A673 (cell line): Measurements from ENCODE around the gene LRRC10. TPM values are rescaled to one million over a fixed set of nuclear protein-coding genes. Genes with fewer than 3 reads are reported as not detected.

Source experiments
- BruUV-seq: library from RNA; stranded (reverse); fragments of 400-500 nt; replicated peaks from 2 replicates; lab custom pipeline; 2021; lab: Mats Ljungman, UMichigan
- CTCF ChIA-PET: fragments of 300-600 bp; sonication (Branson Sonifier 250); formaldehyde crosslinking; loops from one replicate; lab custom pipeline; 2022; ENCODE audit warnings: antibody characterized with exemption; lab: Charles Lee
- POLR2A ChIA-PET: fragments of 300-600 bp; sonication (Branson Sonifier 250); formaldehyde crosslinking; loops from one replicate; lab custom pipeline; 2022; ENCODE audit warnings: antibody characterized with exemption; ENCODE audit not compliant: low non-redundant PET; lab: Charles Lee
- DNase-seq: peaks from one replicate; pipeline ENCODE4 v3.0.0-alpha.2; 2015; ENCODE audit warnings: low spot score
- H3K27ac ChIP-seq: fragments of 200-600 bp; sonication (generic); 2 replicates; pipeline ENCODE4 v1.5.1; 2016; ENCODE audit warnings: mixed run types, low read depth, mild to moderate bottlenecking, mixed read lengths, antibody characterized with exemption, low read length; ENCODE audit not compliant: poor library complexity, severe bottlenecking
- H3K27me3 ChIP-seq: fragments of 200-600 bp; sonication (generic); replicated peaks from 2 replicates; pipeline ENCODE4 v1.6.1; 2017; ENCODE audit warnings: mixed run types, low read depth, mild to moderate bottlenecking, mixed read lengths, antibody characterized with exemption, low read length; ENCODE audit not compliant: insufficient read depth, poor library complexity
- H3K36me3 ChIP-seq: fragments of 200-600 bp; sonication (generic); 2 replicates; pipeline ENCODE4 v1.6.1; 2016; ENCODE audit warnings: mixed run types, mild to moderate bottlenecking, mixed read lengths, antibody characterized with exemption, low read length; ENCODE audit not compliant: insufficient read depth, poor library complexity, severe bottlenecking
- H3K4me1 ChIP-seq: fragments of 200-600 bp; sonication (generic); 2 replicates; pipeline ENCODE4 v1.6.1; 2017; ENCODE audit warnings: mixed run types, mild to moderate bottlenecking, mixed read lengths, antibody characterized with exemption, low read length; ENCODE audit not compliant: insufficient read depth, poor library complexity, severe bottlenecking
- H3K4me3 ChIP-seq: fragments of 200-600 bp; sonication (generic); 2 replicates; pipeline ENCODE4 v1.5.1; 2016; ENCODE audit warnings: low read depth, mixed run types, mild to moderate bottlenecking, mixed read lengths, low read length; ENCODE audit not compliant: poor library complexity, severe bottlenecking
- H3K9me3 ChIP-seq: fragments of 200-600 bp; sonication (generic); 2 replicates; pipeline ENCODE4 v1.6.1; 2016; ENCODE audit warnings: mixed run types, low read depth, mild to moderate bottlenecking, mixed read lengths, antibody characterized with exemption, low read length; ENCODE audit not compliant: poor library complexity, severe bottlenecking
- EZH2 ChIP-seq: fragments of 200-600 bp; sonication (generic); IDR thresholded peaks from 2 replicates; pipeline ENCODE4 v1.6.1; 2017; ENCODE audit warnings: borderline replicate concordance, low read depth, mild to moderate bottlenecking, mixed read lengths, antibody characterized with exemption, low read length; ENCODE audit not compliant: poor library complexity, severe bottlenecking
- intact Hi-C: fragments of 100-400 bp; cut with micrococcal nuclease; formaldehyde crosslinking; loops from one replicate; pipeline ENCODE4 v1.10.0; 2022; ENCODE audit not compliant: unreplicated experiment
- total RNA-seq: library from RNA; stranded (reverse); gene quantifications from 2 replicates; pipeline ENCODE4 v1.2.3, GENCODE V29; 2021
- TF ChIP-seq, protein P1 (sequence below): fragments of 300-800, 200-600 bp; sonication (generic); conservative IDR thresholded peaks from 2 replicates; pipeline ENCODE4 v1.5.1; 2017; ENCODE audit warnings: low read depth, mild to moderate bottlenecking, antibody characterized with exemption, low read length, moderate library complexity, mixed read lengths

The LRRC10 gene
- total RNA-seq, 1 experiment from 2014 or later, result not detected

DNA sequence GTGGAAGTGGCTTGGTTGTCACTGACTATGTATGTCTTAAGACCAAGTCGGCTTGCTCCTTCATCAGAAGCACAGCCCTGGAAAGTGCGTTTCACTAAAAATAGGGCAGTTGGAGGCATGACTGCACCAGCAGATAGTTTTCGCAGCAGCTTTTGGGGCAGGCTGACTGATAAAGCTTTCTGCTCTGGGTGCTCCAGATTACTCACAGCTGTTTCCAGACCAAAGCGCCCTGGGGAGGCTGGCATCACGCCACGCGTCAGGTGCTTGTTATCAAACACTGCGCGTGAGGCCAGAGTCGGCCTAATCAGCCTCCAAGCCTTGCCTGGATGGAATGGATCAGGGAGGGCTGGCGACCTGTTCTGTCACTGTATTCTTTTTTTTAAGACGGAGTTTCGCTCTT is 13.3 kb upstream of the LRRC10 start:
- ChIA-PET POLR2A (no interaction called here), CTCF (no interaction called here)
- TF ChIP-seq, protein P1, sequence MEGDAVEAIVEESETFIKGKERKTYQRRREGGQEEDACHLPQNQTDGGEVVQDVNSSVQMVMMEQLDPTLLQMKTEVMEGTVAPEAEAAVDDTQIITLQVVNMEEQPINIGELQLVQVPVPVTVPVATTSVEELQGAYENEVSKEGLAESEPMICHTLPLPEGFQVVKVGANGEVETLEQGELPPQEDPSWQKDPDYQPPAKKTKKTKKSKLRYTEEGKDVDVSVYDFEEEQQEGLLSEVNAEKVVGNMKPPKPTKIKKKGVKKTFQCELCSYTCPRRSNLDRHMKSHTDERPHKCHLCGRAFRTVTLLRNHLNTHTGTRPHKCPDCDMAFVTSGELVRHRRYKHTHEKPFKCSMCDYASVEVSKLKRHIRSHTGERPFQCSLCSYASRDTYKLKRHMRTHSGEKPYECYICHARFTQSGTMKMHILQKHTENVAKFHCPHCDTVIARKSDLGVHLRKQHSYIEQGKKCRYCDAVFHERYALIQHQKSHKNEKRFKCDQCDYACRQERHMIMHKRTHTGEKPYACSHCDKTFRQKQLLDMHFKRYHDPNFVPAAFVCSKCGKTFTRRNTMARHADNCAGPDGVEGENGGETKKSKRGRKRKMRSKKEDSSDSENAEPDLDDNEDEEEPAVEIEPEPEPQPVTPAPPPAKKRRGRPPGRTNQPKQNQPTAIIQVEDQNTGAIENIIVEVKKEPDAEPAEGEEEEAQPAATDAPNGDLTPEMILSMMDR, result no peak
- no peak for TF ChIP-seq EZH2
- no TSS peak for BruUV-seq
- DNase-seq, result no peak
- no peak overlapping the region for H3K4me3 ChIP-seq
- no peak overlapping the region for H3K27ac ChIP-seq
- intact Hi-C loops, result no loop called here
- no peaks in the 10 kb centered on the region for H3K9me3 ChIP-seq
- no peaks in the 10 kb centered on the region for H3K36me3 ChIP-seq
- H3K27me3 ChIP-seq, result no peaks in the 10 kb centered on the region
- H3K4me1 ChIP-seq, result peaks cover 14% of the 10 kb centered on the region

DNA sequence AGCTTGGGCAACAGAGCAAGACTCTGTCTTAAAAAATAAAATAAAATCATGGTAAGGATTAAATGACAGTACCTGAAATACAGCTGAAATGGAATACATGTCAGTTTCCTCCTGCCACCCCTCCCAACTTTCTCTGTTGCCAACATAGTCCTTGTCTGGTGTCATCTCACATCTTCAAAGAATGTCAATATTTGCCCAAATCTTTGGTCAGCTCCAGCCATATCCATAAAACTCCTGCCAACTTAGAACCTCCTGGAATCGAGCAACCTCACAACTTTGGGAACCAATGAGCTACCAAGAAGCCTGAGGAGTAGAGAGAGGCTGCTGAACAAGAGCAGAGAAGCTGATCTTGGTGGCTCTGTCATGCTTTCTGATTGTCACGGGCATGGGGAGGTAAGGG is 10.8 kb upstream of the LRRC10 start:
- Histone ChIP-seq H3K4me3 (no peak overlapping the region), H3K9me3 (no peaks in the 10 kb centered on the region), H3K27me3 (no peaks in the 10 kb centered on the region), H3K27ac (no peak overlapping the region), H3K36me3 (no peaks in the 10 kb centered on the region), H3K4me1 (peaks cover 19% of the 10 kb centered on the region)
- no TSS peak for BruUV-seq
- POLR2A ChIA-PET, result interaction anchor here (0.6 kb wide), 1 partner anchor 275 kb away, joined by 3 read pairs; no protein-coding TSS in a partner anchor
- DNase-seq, result no peak
- CTCF ChIA-PET, result no interaction called here
- intact Hi-C loops, result no loop called here
- TF ChIP-seq, protein P1, result no peak
- no peak for TF ChIP-seq EZH2

DNA sequence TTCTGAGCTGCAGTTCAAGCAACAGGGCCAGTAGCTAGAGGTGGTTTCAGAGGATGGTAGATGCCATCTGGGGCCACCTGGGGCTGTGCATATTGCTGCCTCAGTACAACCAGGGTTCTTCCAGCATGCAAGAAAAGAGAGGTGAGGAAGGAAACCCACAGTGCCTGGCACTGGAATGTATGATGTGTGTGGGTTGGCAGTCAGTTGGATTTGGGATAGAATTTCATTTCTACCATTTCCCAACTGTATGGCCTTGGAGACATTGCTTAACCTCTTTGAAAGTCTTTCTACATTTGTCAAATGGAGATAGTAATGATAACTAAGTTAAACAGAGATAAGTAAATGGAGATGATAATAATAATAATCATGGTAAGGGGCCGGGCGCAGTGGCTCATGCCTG is 10.2 kb upstream of the LRRC10 start:
- H3K36me3 ChIP-seq, result no peaks in the 10 kb centered on the region
- no TSS peak for BruUV-seq

More for the DNA sequence above, 10.2 kb upstream of the LRRC10 start:
- ChIA-PET CTCF (no interaction called here), POLR2A (no interaction called here)
- peaks cover 19% of the 10 kb centered on the region for H3K4me1 ChIP-seq
- H3K4me3 ChIP-seq, result no peak overlapping the region
- H3K27me3 ChIP-seq, result no peaks in the 10 kb centered on the region
- TF ChIP-seq, protein P1, result no peak
- TF ChIP-seq EZH2, result no peak
- DNase-seq, result no peak
- intact Hi-C loops, result no loop called here
- no peak overlapping the region for H3K27ac ChIP-seq
- no peaks in the 10 kb centered on the region for H3K9me3 ChIP-seq
